SH-SY5Y (cell line): ENCODE data around the gene CES4A.

Source experiments
- GATA2 ChIP-seq: IDR thresholded peaks from 2 replicates; pipeline ENCODE4 v1.6.1; 2011; ENCODE audit warnings: mild to moderate bottlenecking, low read depth, low read length
- GATA3 ChIP-seq: IDR thresholded peaks from 2 replicates; pipeline ENCODE4 v1.6.1; 2011; ENCODE audit warnings: low read depth, mild to moderate bottlenecking, low read length, moderate library complexity

- TF ChIP-seq GATA2 = no peak
- no peak for TF ChIP-seq GATA3
Observed at GRCh38 chr16:66946541-66946940, 41.8 kb upstream of the CES4A start.
